NT2/D1 (cell line): ENCODE results near the gene RPTOR.

ENCODE experiments used
- DNase-seq: peaks from one replicate; pipeline ENCODE4 v3.0.0-alpha.2; 2011; ENCODE audit warnings: low read depth, low spot score
- H3K27me3 ChIP-seq: 2 replicates; pipeline ENCODE4 v1.6.0; 2011; ENCODE audit warnings: mild to moderate bottlenecking; ENCODE audit not compliant: insufficient read length, insufficient read depth
- H3K36me3 ChIP-seq: 2 replicates; pipeline ENCODE4 v1.6.1; 2011; ENCODE audit warnings: mild to moderate bottlenecking, low read length, mixed read lengths; ENCODE audit not compliant: insufficient read depth, insufficient read length
- H3K4me1 ChIP-seq: 2 replicates; pipeline ENCODE4 v1.5.1; 2011; ENCODE audit not compliant: insufficient read depth, insufficient read length
- H3K4me3 ChIP-seq: 2 replicates; pipeline ENCODE4 v1.5.1; 2011; ENCODE audit warnings: low read depth; ENCODE audit not compliant: insufficient read length
- H3K9ac ChIP-seq: 2 replicates; pipeline ENCODE4 v1.6.0; 2011; ENCODE audit warnings: low read depth; ENCODE audit not compliant: insufficient read length
- H3K9me3 ChIP-seq: 2 replicates; pipeline ENCODE4 v1.5.1; 2011; ENCODE audit warnings: mild to moderate bottlenecking, low read length; ENCODE audit not compliant: insufficient read depth
- SUZ12 ChIP-seq: IDR thresholded peaks from 2 replicates; pipeline ENCODE4 v1.6.1; 2011; ENCODE audit not compliant: insufficient read length, insufficient read depth; ENCODE audit errors: extremely low read depth
- YY1 ChIP-seq: IDR thresholded peaks from 2 replicates; pipeline ENCODE4 v1.6.1; 2011; ENCODE audit not compliant: insufficient read length, insufficient read depth
- ZNF274 ChIP-seq: IDR thresholded peaks from 2 replicates; pipeline ENCODE4 v1.6.1; 2011; ENCODE audit warnings: mild to moderate bottlenecking, low read depth, low read length

Gene RPTOR

DNA sequence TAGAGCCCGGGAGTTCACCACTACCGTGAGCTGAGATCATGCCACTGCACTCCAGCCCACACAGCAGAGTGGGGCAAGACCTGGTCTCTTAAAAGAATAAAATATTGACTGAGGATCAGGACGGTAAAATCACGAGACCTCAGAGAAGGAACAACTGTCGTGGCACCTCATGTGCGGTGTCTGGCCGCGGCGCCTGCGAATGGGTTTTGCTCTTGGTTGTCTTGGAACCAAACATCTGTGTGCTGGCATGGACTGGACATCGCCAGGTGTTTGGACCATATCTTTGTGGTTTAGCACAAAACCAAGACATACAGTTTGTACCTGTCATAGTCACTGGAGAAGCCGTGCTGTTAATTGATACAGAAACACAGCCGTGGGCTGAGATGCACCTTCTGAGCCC lies 234.1 kb downstream of the RPTOR start:
- Histone ChIP-seq H3K9me3 (no peaks in the 10 kb centered on the region), H3K36me3 (peaks cover 27% of the 10 kb centered on the region), H3K4me1 (peaks cover 9% of the 10 kb centered on the region), H3K9ac (no peak overlapping the region), H3K4me3 (no peak overlapping the region), H3K27me3 (no peaks in the 10 kb centered on the region)
- TF ChIP-seq SUZ12 = no peak
- TF ChIP-seq YY1 = no peak
- TF ChIP-seq ZNF274 = no peak
- no peak for DNase-seq

DNA sequence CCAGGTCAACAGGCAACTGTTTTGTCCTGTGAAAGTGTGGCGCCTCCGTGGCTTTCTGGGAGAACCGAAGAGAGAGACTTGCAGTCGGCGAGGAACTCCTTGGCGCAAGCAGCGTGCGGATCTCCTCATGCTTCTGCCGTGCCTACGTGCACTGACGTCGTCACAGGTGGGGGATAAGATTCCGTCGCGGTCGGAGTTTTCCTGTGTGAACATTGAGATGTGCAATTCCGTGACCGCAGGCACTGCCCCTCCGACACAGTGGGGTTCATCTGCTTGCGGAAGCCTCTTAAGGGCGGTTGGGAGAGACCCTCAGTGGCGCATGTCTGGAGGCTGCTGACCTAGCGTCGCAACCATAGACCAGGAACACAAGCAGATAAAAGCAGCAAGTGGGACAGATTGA lies 234.7 kb downstream of the RPTOR start:
- Histone ChIP-seq H3K9me3 (no peaks in the 10 kb centered on the region), H3K4me3 (no peak overlapping the region), H3K36me3 (peaks cover 24% of the 10 kb centered on the region), H3K4me1 (peaks cover 8% of the 10 kb centered on the region), H3K27me3 (no peaks in the 10 kb centered on the region), H3K9ac (no peak overlapping the region)
- DNase-seq = no peak
- TF ChIP-seq SUZ12 = no peak
- TF ChIP-seq YY1 = no peak
- TF ChIP-seq ZNF274 = no peak

DNA sequence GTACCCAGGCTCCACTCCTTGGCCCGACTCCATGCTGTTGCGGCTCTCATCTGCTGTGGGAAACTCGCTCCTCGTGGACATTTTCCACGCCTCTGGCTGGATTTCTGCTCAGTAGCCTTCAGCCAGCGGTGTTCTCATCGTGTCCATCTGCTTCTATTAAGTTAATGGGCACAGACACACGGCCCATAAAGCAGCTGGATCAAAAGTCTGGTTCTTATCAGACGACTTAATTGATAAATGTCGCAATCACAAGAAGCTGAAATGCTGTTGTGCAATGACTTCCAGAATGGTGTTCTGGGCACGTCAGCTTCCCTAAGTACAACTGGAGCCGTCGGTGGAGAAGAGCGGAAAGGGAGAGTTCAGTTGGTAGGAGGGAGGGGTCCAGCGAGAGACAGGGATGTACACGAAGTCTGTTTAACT lies 235.3 kb downstream of the RPTOR start:
- Histone ChIP-seq H3K9me3 (no peaks in the 10 kb centered on the region), H3K4me3 (no peak overlapping the region), H3K27me3 (no peaks in the 10 kb centered on the region), H3K4me1 (peaks cover 8% of the 10 kb centered on the region), H3K9ac (no peak overlapping the region), H3K36me3 (peaks cover 20% of the 10 kb centered on the region)
- TF ChIP-seq YY1 (no peak), SUZ12 (no peak), ZNF274 (no peak)
- no peak for DNase-seq

DNA sequence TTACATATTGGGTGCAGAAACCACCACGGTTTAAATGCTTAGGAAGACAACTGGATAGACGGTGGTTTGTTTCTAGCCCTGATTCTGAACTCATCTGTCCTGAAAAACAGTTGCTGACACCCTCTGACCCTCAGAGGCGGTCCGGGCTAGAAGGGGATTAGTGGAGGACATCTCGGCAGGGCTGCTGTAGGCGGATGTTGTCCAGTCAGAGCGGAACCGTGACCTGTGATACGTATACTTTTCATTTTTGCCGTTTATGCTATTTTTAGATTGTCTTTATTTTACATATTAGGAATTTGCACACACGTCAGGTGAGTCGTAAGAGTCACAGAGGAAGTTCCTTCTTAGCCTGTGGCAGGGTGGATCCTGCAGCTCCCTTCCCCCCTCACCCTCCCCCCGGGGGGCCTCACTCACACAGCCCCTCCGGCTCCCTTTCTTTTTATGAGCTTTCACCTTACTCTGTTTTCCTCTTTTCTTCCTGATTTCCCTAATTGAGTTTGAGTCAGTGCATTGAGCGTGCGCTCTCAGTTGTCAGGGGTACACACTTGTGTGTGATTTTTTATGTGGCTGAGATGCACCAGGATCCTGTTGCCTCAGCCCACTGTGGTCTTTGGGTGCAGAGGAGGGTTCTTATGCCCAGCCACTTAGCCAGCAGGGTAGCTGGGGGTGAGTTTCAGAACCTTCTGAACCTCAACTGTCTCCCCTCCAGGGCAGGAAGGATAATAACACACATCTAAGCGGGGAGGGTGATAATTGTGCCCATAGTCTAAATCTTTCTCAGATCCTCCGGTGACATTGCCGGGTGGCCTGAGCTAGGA lies 236.0 kb downstream of the RPTOR start:
- peaks cover 20% of the 10 kb centered on the region for H3K36me3 ChIP-seq
- no peak for DNase-seq
- H3K4me3 ChIP-seq = no peak overlapping the region
- no peak overlapping the region for H3K9ac ChIP-seq
- H3K27me3 ChIP-seq = no peaks in the 10 kb centered on the region
- H3K9me3 ChIP-seq = no peaks in the 10 kb centered on the region
- TF ChIP-seq ZNF274 (no peak), YY1 (no peak), SUZ12 (no peak)
- peaks cover 8% of the 10 kb centered on the region for H3K4me1 ChIP-seq

DNA sequence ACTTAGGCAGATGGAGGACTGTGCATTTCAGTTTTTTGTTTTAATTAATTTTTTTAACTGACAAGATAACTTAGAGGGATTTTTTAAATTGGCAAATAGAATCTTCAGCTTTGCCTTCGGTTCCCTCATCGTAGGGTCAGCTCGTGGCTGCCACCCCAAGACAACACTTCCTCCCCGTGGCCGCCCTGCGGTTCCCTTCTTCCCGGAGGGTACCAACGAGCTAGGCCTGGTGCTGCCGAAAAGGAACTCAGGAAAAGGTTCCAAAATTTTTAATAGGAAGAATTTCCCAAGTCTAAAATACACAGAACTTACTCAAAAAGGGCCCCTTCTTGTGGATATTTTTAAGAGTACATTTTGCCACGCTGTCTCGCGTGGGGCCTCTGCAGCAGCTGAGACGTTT lies 236.6 kb downstream of the RPTOR start:
- TF ChIP-seq SUZ12 (no peak), ZNF274 (no peak), YY1 (no peak)
- Histone ChIP-seq H3K9me3 (no peaks in the 10 kb centered on the region), H3K4me1 (peaks cover 8% of the 10 kb centered on the region), H3K27me3 (no peaks in the 10 kb centered on the region), H3K9ac (no peak overlapping the region), H3K4me3 (no peak overlapping the region), H3K36me3 (peaks cover 20% of the 10 kb centered on the region)
- no peak for DNase-seq

DNA sequence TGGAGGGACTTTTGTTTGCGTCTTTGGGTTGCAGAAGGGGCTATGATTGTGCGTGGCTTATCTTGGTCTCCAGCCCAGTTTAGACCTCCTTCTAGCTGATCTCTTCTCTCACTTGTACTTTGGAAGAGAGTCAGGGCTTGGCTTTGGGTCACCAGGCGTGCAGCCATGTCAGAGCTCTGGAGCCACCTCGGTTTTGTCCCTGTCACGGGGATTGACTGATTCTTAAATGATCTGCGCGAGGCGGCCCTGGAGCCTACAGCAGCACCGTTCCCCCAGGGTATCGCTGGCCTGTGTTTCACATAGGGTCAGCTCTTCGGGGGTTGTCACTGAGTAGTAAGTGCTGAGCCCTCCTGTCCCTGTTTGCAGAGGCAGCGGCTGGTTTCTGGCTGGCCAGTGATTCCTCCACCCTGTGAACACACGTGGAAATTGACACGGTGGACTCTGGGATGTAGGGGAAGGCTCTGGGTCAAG lies 237.2 kb downstream of the RPTOR start:
- Histone ChIP-seq H3K36me3 (peaks cover 20% of the 10 kb centered on the region), H3K9ac (no peak overlapping the region), H3K4me1 (peaks cover 8% of the 10 kb centered on the region), H3K9me3 (no peaks in the 10 kb centered on the region), H3K27me3 (no peaks in the 10 kb centered on the region), H3K4me3 (no peak overlapping the region)
- TF ChIP-seq SUZ12 = no peak
- TF ChIP-seq YY1 = no peak
- no peak for TF ChIP-seq ZNF274
- no peak for DNase-seq

DNA sequence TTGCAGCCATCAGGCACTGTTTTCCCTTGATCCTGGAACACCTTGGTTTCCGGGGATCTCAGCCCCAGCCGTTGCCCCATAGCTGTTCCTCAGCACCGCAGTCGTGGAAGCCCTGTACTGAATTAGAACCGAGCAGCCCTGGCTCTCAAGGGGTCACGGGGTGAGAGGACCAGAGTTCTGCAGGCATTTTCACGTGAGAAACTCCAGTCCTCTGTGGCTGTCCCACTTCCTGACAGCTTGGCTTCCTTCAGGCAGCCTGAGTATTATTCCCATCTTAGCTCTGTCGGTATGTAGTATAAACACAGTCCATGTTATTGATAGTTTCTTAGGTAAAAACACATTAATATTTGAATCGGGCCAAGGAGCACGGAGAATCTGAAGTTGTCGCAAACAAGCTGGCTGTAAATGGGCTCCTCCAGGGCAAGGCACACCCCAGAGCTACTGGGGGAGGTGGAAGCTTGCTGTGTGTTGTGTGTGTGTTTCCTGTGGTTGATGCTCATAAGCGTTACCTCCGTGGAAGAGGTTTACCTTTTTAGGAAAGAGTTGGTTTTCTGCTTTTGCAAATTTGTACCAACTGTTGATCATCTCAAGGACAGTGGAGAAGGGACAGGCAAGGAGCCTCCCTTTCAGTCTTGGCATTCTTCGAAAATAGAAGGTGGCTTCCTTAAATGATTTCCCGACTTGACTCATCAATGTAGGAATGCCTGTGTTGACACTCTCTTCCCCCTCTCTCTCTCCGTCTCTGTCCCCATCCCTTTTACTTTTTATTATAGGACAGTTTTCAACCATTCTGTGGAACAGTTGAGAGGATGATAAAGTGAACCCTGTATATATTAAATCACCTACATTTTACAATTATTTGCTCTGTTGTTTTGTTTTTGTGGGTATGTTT lies 238.1 kb downstream of the RPTOR start:
- Histone ChIP-seq H3K27me3 (no peaks in the 10 kb centered on the region), H3K4me1 (peaks cover 8% of the 10 kb centered on the region), H3K9ac (no peak overlapping the region), H3K36me3 (peaks cover 20% of the 10 kb centered on the region), H3K9me3 (no peaks in the 10 kb centered on the region), H3K4me3 (no peak overlapping the region)
- TF ChIP-seq YY1 (no peak), SUZ12 (no peak), ZNF274 (no peak)
- no peak for DNase-seq
